Skin epidermis (tissue), 12 donors: Measurements from ENCODE around the gene PSMD2.
"Not testable (repeated sequence)": the region's sequence is repeated elsewhere in the genome, so short reads cannot be mapped to it uniquely, and the experiment has no call there.

Experiments
- H3K27ac ChIP-seq, 21 experiments: fragments of 200-600 bp; sonication (generic) in 11 of 21; one replicate each; pipeline ENCODE4 v1.5.0; 2020; ENCODE audit warnings: mild to moderate bottlenecking in 3 of 21, inconsistent platforms in 2 of 21, moderate library complexity in 2 of 21
- H3K4me3 ChIP-seq, 7 experiments: fragments of 200-600 bp; sonication (generic) in 2 of 7; one replicate each; pipeline ENCODE4 v1.5.0; 2020; ENCODE audit warnings: inconsistent platforms in 2 of 7, mild to moderate bottlenecking in 2 of 7, moderate library complexity in 1 of 7

The PSMD2 gene

DNA sequence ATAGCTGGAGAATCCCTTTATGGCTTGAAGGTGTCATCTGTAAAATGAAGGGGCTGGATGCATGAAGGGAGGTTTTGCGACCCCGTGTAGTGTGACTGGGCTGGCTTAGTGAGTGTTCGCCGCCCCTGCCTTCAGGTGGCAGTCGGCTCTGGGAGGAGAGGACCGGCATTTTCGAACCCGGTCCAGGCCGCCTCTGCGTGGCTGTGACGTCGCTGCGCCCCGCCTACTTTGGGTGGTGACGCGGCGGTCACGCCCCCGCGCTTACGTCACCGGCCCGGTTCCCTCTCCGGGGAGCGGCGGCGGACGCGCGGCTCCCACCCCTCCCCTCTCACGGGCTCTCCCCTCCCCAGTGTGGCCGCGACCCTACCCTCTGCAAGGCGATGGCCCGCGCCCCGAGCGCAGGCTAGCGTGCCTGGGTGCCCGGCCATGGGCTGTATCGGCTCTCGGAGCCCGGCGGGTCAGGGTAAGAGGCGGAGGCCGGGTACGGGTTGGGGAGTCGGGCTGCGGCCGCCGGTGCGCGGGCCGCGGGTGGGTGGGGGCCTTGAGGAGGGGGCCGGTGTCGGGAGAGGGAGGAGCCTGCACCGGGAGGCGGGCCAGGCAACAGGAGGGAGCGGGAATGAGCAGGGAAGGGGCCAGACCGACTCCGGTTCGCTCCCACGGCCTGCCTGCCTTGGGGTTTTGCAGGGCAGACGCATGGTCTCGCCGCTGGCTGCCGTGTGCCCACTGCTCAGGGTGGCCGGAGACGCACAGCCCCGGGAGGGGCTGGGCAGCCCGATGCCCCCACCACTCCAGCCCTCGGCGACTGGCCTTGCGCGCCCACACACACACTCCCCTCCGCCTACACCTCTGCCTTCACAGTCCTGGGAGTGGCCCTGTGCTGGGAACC, 36.9 kb downstream of the PSMD2 start:
- Histone ChIP-seq H3K4me3 (peak overlapping the region; percentile 55 to 91 (median 78)), H3K27ac (peak overlapping the region; percentile 60 to 99 (median 95))

- peak overlapping the region; percentile 55 to 91 (median 78) for H3K4me3 ChIP-seq
- peak overlapping the region; percentile 60 to 99 (median 95) for H3K27ac ChIP-seq
Observed at GRCh38 chr3:184336547-184337398, 37.7 kb downstream of the PSMD2 start.

GRCh38 chr3:184337399-184337714, 38.3 kb downstream of the PSMD2 start, which contains the start of gene FAM131A:
Gene FAM131A, plus strand, starts transcription at chr3:184337600. Its CDS starts 31 bp downstream, at chr3:184337631.
- peak within 1 kb of the TSS in 20 of 21 experiments; percentile 86 to 99 (median 96) for H3K27ac ChIP-seq
- peak within 1 kb of the TSS; percentile 55 to 91 (median 78) for H3K4me3 ChIP-seq

DNA sequence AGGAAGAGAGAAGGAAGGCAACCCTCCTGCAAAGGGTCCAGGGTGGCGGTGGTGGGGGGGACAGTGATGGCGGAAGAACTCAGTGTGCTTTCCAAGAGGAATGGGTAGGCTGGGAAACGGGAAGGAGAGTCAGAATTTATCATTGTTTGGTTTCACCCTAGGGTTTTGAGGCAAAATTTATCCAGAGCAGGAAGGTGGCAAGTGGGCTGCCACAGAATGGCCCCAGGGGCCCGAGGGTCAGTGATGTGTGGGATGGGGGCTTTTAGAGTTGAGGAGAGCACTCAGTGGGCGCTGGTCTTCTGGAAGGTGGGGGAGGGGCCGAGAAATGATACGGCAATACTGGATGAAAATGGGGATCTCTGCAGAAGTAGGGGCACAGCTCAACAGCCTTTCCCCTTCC, 38.9 kb downstream of the PSMD2 start:
- H3K4me3 ChIP-seq, result peak overlapping the region in 1 of 7 experiments; percentile 86

GRCh38 chr3:184338511-184338945, 39.5 kb downstream of the PSMD2 start:
- Histone ChIP-seq H3K4me3 (peak overlapping the region in 2 of 7 experiments; percentile 13 to 18), H3K27ac (peak overlapping the region in 18 of 21 experiments; percentile 12 to 99 (median 94))

More for the DNA sequence above, 38.9 kb downstream of the PSMD2 start:
- peak overlapping the region in 17 of 21 experiments; percentile 39 to 99 (median 96) for H3K27ac ChIP-seq

DNA sequence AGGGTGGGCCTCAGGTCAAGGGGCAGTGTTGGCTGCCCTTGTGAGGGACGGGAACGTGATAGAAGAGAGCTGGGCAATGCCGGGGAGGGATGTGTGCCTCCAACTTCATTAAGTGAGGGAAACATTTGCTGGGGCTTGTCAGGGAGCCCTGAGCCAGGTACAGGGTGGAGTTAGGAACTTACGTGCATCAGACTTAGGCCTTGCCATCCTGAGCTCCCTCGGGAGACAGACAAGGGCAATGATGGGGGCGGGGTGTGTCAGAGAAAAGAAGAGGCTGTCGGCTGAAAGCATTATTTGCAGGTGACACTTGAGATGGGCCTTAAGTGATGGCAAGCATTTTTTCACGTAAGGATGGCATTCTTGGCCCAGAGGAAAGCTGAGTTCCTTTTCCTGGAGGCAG, 40.0 kb downstream of the PSMD2 start:
- Histone ChIP-seq H3K4me3 (peak overlapping the region in 2 of 7 experiments; percentile 13 to 18), H3K27ac (peak overlapping the region in 17 of 21 experiments; percentile 12 to 99 (median 96))

GRCh38 chr3:184339451-184340135, 40.6 kb downstream of the PSMD2 start:
- H3K4me3 ChIP-seq, result not testable (repeated sequence)

GRCh38 chr3:184341925-184342324, 42.9 kb downstream of the PSMD2 start:
- no peak overlapping the region for H3K27ac ChIP-seq

More at GRCh38 chr3:184339451-184340135, 40.6 kb downstream of the PSMD2 start:
- H3K27ac ChIP-seq, result peak overlapping the region in 11 of 21 experiments; percentile 6 to 99 (median 96)

GRCh38 chr3:184343200-184343876, 44.3 kb downstream of the PSMD2 start:
- Histone ChIP-seq H3K27ac (no peak overlapping the region), H3K4me3 (no peak overlapping the region)

More at GRCh38 chr3:184341925-184342324, 42.9 kb downstream of the PSMD2 start:
- no peak overlapping the region for H3K4me3 ChIP-seq

DNA sequence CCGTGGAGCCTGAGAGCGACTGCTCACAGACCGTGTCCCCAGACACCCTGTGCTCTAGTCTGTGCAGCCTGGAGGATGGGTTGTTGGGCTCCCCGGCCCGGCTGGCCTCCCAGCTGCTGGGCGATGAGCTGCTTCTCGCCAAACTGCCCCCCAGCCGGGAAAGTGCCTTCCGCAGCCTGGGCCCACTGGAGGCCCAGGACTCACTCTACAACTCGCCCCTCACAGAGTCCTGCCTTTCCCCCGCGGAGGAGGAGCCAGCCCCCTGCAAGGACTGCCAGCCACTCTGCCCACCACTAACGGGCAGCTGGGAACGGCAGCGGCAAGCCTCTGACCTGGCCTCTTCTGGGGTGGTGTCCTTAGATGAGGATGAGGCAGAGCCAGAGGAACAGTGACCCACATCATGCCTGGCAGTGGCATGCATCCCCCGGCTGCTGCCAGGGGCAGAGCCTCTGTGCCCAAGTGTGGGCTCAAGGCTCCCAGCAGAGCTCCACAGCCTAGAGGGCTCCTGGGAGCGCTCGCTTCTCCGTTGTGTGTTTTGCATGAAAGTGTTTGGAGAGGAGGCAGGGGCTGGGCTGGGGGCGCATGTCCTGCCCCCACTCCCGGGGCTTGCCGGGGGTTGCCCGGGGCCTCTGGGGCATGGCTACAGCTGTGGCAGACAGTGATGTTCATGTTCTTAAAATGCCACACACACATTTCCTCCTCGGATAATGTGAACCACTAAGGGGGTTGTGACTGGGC, 45.7 kb downstream of the PSMD2 start:
- H3K4me3 ChIP-seq, result no peak overlapping the region
- H3K27ac ChIP-seq, result peak overlapping the region in 5 of 21 experiments; percentile 23 to 69 (median 30)

DNA sequence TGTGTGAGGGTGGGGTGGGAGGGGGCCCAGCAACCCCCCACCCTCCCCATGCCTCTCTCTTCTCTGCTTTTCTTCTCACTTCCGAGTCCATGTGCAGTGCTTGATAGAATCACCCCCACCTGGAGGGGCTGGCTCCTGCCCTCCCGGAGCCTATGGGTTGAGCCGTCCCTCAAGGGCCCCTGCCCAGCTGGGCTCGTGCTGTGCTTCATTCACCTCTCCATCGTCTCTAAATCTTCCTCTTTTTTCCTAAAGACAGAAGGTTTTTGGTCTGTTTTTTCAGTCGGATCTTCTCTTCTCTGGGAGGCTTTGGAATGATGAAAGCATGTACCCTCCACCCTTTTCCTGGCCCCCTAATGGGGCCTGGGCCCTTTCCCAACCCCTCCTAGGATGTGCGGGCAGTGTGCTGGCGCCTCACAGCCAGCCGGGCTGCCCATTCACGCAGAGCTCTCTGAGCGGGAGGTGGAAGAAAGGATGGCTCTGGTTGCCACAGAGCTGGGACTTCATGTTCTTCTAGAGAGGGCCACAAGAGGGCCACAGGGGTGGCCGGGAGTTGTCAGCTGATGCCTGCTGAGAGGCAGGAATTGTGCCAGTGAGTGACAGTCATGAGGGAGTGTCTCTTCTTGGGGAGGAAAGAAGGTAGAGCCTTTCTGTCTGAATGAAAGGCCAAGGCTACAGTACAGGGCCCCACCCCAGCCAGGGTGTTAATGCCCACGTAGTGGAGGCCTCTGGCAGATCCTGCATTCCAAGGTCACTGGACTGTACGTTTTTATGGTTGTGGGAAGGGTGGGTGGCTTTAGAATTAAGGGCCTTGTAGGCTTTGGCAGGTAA, 46.5 kb downstream of the PSMD2 start:
- Histone ChIP-seq H3K4me3 (no peak overlapping the region), H3K27ac (peak overlapping the region in 7 of 21 experiments; percentile 5 to 69 (median 30))

GRCh38 chr3:184346480-184347190, 47.6 kb downstream of the PSMD2 start:
- Histone ChIP-seq H3K27ac (peak overlapping the region in 4 of 21 experiments; percentile 5 to 69 (median 28)), H3K4me3 (no peak overlapping the region)

DNA sequence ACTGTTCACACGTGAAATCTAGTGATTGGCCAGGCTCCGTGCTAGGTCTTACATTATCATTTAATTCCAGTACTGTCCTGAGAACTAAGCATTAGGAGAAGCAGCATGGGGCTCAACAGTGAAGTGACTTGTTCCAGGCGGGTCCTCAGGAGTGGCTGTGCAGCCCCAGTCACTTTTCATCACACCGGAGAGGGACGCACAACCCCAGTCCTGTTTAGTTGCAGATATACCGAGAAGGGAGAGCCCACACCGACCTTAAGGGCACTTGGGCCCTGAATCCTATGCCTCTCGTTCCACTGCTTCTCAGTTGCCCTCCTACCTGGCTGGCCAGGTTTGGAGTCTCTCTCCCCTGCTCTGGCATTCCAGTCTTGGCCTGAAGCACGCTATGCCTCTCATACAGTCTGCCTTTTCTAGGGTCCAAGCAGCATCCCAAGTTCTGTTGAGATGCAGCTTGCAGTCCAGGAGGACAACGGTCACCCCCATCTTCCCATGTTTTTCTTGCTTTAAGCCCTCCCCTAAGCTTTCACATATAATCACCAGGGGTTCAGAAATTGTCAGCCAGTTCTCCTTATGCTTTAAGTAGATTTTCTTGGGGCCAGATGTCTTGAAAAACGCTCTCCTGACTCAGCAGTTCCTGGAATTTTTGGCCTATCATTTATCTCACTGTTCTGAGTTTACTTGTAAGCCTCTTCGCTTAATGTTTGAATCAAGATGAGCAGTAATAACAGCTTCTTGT, 48.4 kb downstream of the PSMD2 start:
- peak overlapping the region in 1 of 21 experiments; percentile 17 for H3K27ac ChIP-seq
- H3K4me3 ChIP-seq, result no peak overlapping the region

- peak overlapping the region in 1 of 21 experiments; percentile 17 for H3K27ac ChIP-seq
- H3K4me3 ChIP-seq, result no peak overlapping the region
Observed at GRCh38 chr3:184348057-184348382, 49.0 kb downstream of the PSMD2 start.

DNA sequence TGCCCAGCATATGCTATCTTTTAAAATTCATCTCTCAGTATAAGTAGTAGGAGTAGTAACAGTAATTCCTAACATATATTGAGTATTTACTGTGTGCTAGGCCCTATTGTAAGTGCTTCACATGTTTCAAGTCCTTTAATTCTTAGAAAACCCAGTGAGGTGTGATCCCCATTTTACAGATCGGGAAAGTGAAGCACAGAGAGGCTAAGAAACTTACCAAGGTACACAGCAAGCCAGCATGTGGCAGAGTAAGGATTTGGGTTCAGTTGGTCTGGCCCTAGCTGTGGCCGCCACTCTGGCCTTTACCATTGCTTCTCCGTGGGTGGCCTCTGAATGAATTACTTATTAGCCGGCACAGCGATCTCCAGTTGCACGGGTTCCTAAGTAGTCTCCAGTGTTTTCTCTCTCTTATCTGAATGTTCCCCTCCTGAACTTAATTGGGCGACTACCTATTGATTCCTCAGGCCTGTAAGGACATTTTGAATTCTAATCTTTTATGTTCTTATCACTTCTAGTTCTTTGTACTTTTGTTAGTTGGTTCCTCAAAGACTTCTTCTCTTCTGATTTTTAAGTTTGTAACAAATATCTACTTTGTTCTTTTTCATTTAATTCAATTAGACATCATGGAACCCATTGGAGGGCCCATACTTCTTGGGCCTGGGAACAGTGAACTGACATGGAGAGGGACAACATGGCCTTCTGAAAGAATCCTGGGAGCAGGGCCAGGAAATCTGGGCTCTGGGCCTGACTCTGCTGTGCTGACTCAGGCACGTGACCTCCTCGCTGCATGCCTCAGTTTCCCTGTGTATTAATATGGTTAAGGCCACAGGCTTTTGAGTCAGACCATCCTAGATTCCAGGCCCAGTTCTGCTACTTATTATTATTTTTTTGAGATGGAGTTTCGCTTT, 50.8 kb downstream of the PSMD2 start:
- H3K27ac ChIP-seq, result no peak overlapping the region
- H3K4me3 ChIP-seq, result no peak overlapping the region
